Kidney (tissue), 22 donors: Measurements from ENCODE around the gene ATP6V1A. TPM values are rescaled to one million over a fixed set of nuclear protein-coding genes. Genes with fewer than 3 reads are reported as not detected.

Experiments
- DNase-seq, 5 donors: peaks; one replicate each; pipeline ENCODE4 v3.0.0-alpha.2; 2013 to 2020
- FAIRE-seq: peaks from 2 replicates; lab custom pipeline; 2012; peaks lifted over from hg19 to GRCh38; lab: Jason Lieb, UNC
- H3K27ac ChIP-seq, 2 donors: one replicate each; pipeline ENCODE4 v1.7.0; 2013; ENCODE audit warnings: low read depth in 2 of 2, low read length in 2 of 2, inconsistent platforms in 1 of 2
- H3K27me3 ChIP-seq: one replicate; pipeline ENCODE4 v1.7.1; 2013; ENCODE audit warnings: low read length, inconsistent platforms; ENCODE audit not compliant: control insufficient read depth, insufficient read depth
- H3K36me3 ChIP-seq, 3 donors: one replicate each; pipeline versions ENCODE4 v1.7.0 to v1.7.1; 2013; ENCODE audit warnings: low read length in 3 of 3, control low read depth in 1 of 3, inconsistent platforms in 1 of 3; ENCODE audit not compliant: insufficient read depth in 3 of 3, control insufficient read depth in 2 of 3
- H3K4me1 ChIP-seq, 3 donors: one replicate each; pipeline versions ENCODE4 v1.7.0 to v1.7.1; 2013; ENCODE audit warnings: low read length in 3 of 3, inconsistent platforms in 1 of 3, low read depth in 1 of 3; ENCODE audit not compliant: control insufficient read depth in 2 of 3, insufficient read depth in 2 of 3
- H3K4me3 ChIP-seq, 3 donors: one replicate each; pipeline versions ENCODE4 v1.7.0 to v1.8.1; 2013; ENCODE audit warnings: low read length in 3 of 3, control low read depth in 1 of 3, inconsistent platforms in 1 of 3
- H3K9ac ChIP-seq, 3 donors: one replicate each; pipeline versions ENCODE4 v1.7.0 to v1.7.1; 2013; ENCODE audit warnings: low read length in 3 of 3, control low read depth in 1 of 3, inconsistent platforms in 1 of 3
- H3K9me3 ChIP-seq, 3 donors: one replicate each; pipeline versions ENCODE4 v1.7.0 to v1.7.1; 2013; ENCODE audit warnings: low read length in 3 of 3, control low read depth in 1 of 3, inconsistent platforms in 1 of 3; ENCODE audit not compliant: control insufficient read depth in 2 of 3, insufficient read depth in 1 of 3
- CTCF ChIP-seq: IDR thresholded peaks from 3 replicates; pipeline ENCODE4 v1.5.1; 2012; ENCODE audit warnings: mild to moderate bottlenecking, moderate library complexity, borderline replicate concordance; ENCODE audit not compliant: insufficient read depth; ENCODE audit errors: extremely low read depth
- intact Hi-C: fragments of 100-400 bp; cut with DNase I; formaldehyde crosslinking; loops from one replicate; pipeline ENCODE4 v1.11.1; 2022
- long read RNA-seq, 10 donors: library from polyadenylated mRNA in 1 of 10; unstranded in 1 of 10; transcript quantifications; one replicate each; pipeline ENCODE4 v2.0.0 and lab custom pipeline, GENCODE V29; 2021 to 2026
- polyA plus RNA-seq: library from polyadenylated mRNA; stranded (reverse); fragments of 350-450 nt; fragmentation: Illumina TruSeq; extraction: RNeasy Lipid Tissue Mini Kit (QIAGEN cat#74804); gene quantifications from one replicate; pipeline ENCODE4 v1.2.3, GENCODE V29; 2014; ENCODE audit warnings: low read depth, low replicate concordance; ENCODE audit not compliant: insufficient read depth
- total RNA-seq: library from RNA; stranded (reverse); fragmentation: NEBNext Ultra II Directional; extraction: Animal tissue kit (Norgen Biotek cat#: 25700); gene quantifications from one replicate; pipeline ENCODE4 v1.2.1, GENCODE V29; 2021
- donor health status: control.
- donor health status: control.
- donor health status: control.
- donor health status: control.
- donor health status: control.
- donor health status: DM: yes; HTN: yes; CAD: no.
- donor health status: Normal renal cell carcinoma (clear cell type).

The ATP6V1A gene
- total RNA-seq (172 TPM), polyA plus RNA-seq (87.1 TPM)
- long read RNA-seq, donor 1, full-length matches to known transcripts, result 7 of 7 reads
- long read RNA-seq, donor 1, partial matches to known transcripts, result 0 of 7 reads
- long read RNA-seq, donor 1, other reads (novel, unspliced or antisense), result 0 of 7 reads
- long read RNA-seq, donor 2, full-length matches to known transcripts, result 13 of 18 reads
- long read RNA-seq, donor 2, partial matches to known transcripts, result 5 of 18 reads
- long read RNA-seq, donor 2, other reads (novel, unspliced or antisense), result 0 of 18 reads
- long read RNA-seq, donor 3, full-length matches to known transcripts, result 15 of 15 reads
- long read RNA-seq, donor 3, partial matches to known transcripts, result 0 of 15 reads
- long read RNA-seq, donor 3, other reads (novel, unspliced or antisense), result 0 of 15 reads
- long read RNA-seq, donor 4, full-length matches to known transcripts, result 12 of 12 reads
- long read RNA-seq, donor 4, partial matches to known transcripts, result 0 of 12 reads
- long read RNA-seq, donor 4, other reads (novel, unspliced or antisense), result 0 of 12 reads
- long read RNA-seq, donor 5, result 0 reads
- long read RNA-seq, donor 6, full-length matches to known transcripts, result 2 of 2 reads
- long read RNA-seq, donor 6, partial matches to known transcripts, result 0 of 2 reads
- long read RNA-seq, donor 6, other reads (novel, unspliced or antisense), result 0 of 2 reads
- long read RNA-seq, donor 7, full-length matches to known transcripts, result 46 of 63 reads
- long read RNA-seq, donor 7, partial matches to known transcripts, result 8 of 63 reads
- long read RNA-seq, donor 7, other reads (novel, unspliced or antisense), result 9 of 63 reads
- long read RNA-seq, donor 8, full-length matches to known transcripts, result 7 of 7 reads
- long read RNA-seq, donor 8, partial matches to known transcripts, result 0 of 7 reads
- long read RNA-seq, donor 8, other reads (novel, unspliced or antisense), result 0 of 7 reads
- long read RNA-seq, donor 9, full-length matches to known transcripts, result 1 of 1 reads
- long read RNA-seq, donor 9, partial matches to known transcripts, result 0 of 1 reads
- long read RNA-seq, donor 9, other reads (novel, unspliced or antisense), result 0 of 1 reads
- long read RNA-seq, donor 10, full-length matches to known transcripts, result 6 of 6 reads
- long read RNA-seq, donor 10, partial matches to known transcripts, result 0 of 6 reads
- long read RNA-seq, donor 10, other reads (novel, unspliced or antisense), result 0 of 6 reads

GRCh38 chr3:113746548-113747282 is at the start of gene ATP6V1A:
TSS of gene ATP6V1A (plus strand) at chr3:113747035. CDS start at chr3:113778754, 31,719 bp downstream.
- Histone ChIP-seq H3K27ac (peak within 1 kb of the TSS; percentile 100), H3K4me1 (peaks cover 0 to 18% (median 9%) of the 10 kb centered on the region in 3 donors), H3K36me3 (no peaks in the 10 kb centered on the region), H3K9me3 (no peaks in the 10 kb centered on the region), H3K9ac (peak within 1 kb of the TSS; percentile 94 to 99 (median 96)), H3K27me3 (no peaks in the 10 kb centered on the region), H3K4me3 (peak within 1 kb of the TSS; percentile 96 to 99 (median 99))
- DNase-seq (peak; percentile 94 to 98 (median 95)), FAIRE-seq (peak; percentile 21)
- no peak for TF ChIP-seq CTCF
- intact Hi-C loops, result no loop called here

- FAIRE-seq, result no peak
Observed at GRCh38 chr3:113697500-113698090, 49.2 kb upstream of the ATP6V1A start.

More at GRCh38 chr3:113697500-113698090, 49.2 kb upstream of the ATP6V1A start:
- TF ChIP-seq CTCF, result no peak
- no peak for DNase-seq
- Histone ChIP-seq H3K27ac (peak overlapping the region; percentile 86 to 93), H3K36me3 (no peaks in the 10 kb centered on the region), H3K4me1 (peaks cover 5 to 26% (median 9%) of the 10 kb centered on the region in 3 donors), H3K27me3 (no peaks in the 10 kb centered on the region), H3K9ac (peak overlapping the region; percentile 79 to 100 (median 93)), H3K9me3 (no peaks in the 10 kb centered on the region), H3K4me3 (peak overlapping the region; percentile 83 to 100 (median 96))
- intact Hi-C loops, result no loop called here
